ENCODE results near the gene SORBS1.

Gene SORBS1

DNA sequence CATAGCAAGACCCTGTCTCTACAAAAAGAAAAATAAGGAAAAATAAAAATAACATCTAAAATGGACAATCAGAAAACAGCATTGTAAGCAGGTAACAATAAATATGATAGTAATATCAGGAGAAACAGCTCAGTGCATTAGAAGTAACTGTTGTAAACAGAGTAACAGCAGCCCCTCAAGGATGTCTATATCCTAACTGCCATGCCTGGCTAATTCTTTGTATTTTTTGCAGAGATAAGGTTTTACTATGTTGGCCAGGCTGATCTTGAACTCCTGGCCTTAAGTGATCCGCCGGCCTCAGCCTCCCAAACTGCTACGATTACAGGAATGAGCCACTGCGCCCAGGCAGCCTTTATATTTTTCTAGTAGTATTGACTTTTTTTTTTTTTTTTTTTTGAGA lies 7.5 kb downstream of the SORBS1 start:
- no peak for DNase-seq (ENCODE audit: low read depth)

GRCh38 chr10:95552679-95553342 lies 8.4 kb downstream of the SORBS1 start:
- no peak for DNase-seq (ENCODE audit: low read depth)
- TF ChIP-seq, protein P1, sequence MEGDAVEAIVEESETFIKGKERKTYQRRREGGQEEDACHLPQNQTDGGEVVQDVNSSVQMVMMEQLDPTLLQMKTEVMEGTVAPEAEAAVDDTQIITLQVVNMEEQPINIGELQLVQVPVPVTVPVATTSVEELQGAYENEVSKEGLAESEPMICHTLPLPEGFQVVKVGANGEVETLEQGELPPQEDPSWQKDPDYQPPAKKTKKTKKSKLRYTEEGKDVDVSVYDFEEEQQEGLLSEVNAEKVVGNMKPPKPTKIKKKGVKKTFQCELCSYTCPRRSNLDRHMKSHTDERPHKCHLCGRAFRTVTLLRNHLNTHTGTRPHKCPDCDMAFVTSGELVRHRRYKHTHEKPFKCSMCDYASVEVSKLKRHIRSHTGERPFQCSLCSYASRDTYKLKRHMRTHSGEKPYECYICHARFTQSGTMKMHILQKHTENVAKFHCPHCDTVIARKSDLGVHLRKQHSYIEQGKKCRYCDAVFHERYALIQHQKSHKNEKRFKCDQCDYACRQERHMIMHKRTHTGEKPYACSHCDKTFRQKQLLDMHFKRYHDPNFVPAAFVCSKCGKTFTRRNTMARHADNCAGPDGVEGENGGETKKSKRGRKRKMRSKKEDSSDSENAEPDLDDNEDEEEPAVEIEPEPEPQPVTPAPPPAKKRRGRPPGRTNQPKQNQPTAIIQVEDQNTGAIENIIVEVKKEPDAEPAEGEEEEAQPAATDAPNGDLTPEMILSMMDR (IDR thresholded peaks at IDR 0.05; ENCODE audit: low read depth, low read length, missing control alignments) = no peak
- H3K4me3 ChIP-seq (ENCODE audit: low read depth, low read length) = no peak overlapping the region
- in situ Hi-C loops (cut with HindIII; ENCODE audit: low sequenced_read_pairs) = no loop called here

More for the DNA sequence above, 7.5 kb downstream of the SORBS1 start:
- H3K4me3 ChIP-seq (ENCODE audit: low read depth, low read length) = no peak overlapping the region
- TF ChIP-seq, protein P1 (IDR thresholded peaks at IDR 0.05; ENCODE audit: low read depth, low read length, missing control alignments) = no peak
- in situ Hi-C loops (cut with HindIII; ENCODE audit: low sequenced_read_pairs) = no loop called here

DNA sequence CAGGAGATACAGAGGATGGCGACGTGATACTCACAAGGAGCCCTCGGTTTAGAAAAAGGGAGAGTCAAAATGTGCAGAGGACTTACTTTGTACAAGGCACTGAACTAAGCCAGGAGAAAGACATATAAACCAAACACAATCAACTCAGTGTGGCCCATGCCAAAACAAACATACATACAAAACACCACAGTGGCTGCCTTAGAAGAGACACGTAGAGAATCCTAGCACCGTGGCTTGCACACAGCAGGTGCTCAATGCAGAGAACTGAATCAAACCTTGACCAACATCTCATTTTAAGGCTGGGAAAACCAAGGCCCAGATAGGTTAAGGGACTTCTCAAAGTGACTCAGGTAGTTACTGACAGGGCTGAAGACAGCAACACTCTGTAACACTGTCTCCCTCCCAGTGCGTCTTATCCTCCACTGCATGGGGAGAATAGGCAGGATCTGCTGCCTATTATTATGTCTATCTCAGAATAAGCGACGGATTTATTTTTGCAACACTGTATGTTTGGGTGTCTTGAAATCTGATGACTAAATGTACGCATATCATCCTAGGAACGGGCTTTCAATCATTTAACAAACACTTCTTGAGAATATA lies 11.0 kb downstream of the SORBS1 start:
- H3K4me3 ChIP-seq (ENCODE audit: low read depth, low read length) = no peak overlapping the region
- in situ Hi-C loops (cut with HindIII; ENCODE audit: low sequenced_read_pairs) = no loop called here
- no peak for DNase-seq (ENCODE audit: low read depth)
- TF ChIP-seq, protein P1 (IDR thresholded peaks at IDR 0.05; ENCODE audit: low read depth, low read length, missing control alignments) = no peak

GRCh38 chr10:95547791-95548435 lies 13.3 kb downstream of the SORBS1 start:
- H3K4me3 ChIP-seq (ENCODE audit: low read depth, low read length) = no peak overlapping the region
- TF ChIP-seq, protein P1 (IDR thresholded peaks at IDR 0.05; ENCODE audit: low read depth, low read length, missing control alignments) = no peak
- DNase-seq (ENCODE audit: low read depth) = no peak
- in situ Hi-C loops (cut with HindIII; ENCODE audit: low sequenced_read_pairs) = no loop called here

GRCh38 chr10:95547197-95547596 lies 14.0 kb downstream of the SORBS1 start:
- no peak overlapping the region for H3K4me3 ChIP-seq (ENCODE audit: low read depth, low read length)
- TF ChIP-seq, protein P1 (IDR thresholded peaks at IDR 0.05; ENCODE audit: low read depth, low read length, missing control alignments) = no peak
- DNase-seq (ENCODE audit: low read depth) = no peak
- in situ Hi-C loops (cut with HindIII; ENCODE audit: low sequenced_read_pairs) = no loop called here

- TF ChIP-seq, protein P1 (IDR thresholded peaks at IDR 0.05; ENCODE audit: low read depth, low read length, missing control alignments) = no peak
- no peak for DNase-seq (ENCODE audit: low read depth)
- in situ Hi-C loops (cut with HindIII; ENCODE audit: low sequenced_read_pairs) = no loop called here
- H3K4me3 ChIP-seq (ENCODE audit: low read depth, low read length) = no peak overlapping the region
Observed at GRCh38 chr10:95545981-95546380, 15.2 kb downstream of the SORBS1 start.

All from astrocyte of the cerebellum (primary cell).